Smooth muscle cell (in vitro differentiated cells): ENCODE data around the gene MXRA7. TPM values are rescaled to one million over a fixed set of nuclear protein-coding genes. Genes with fewer than 3 reads are reported as not detected.

ENCODE experiments used
- DNase-seq: peaks from one replicate; lab custom pipeline; 2025; ENCODE audit not compliant: unreplicated experiment; lab: John Stamatoyannopoulos, UW
- H2AFZ ChIP-seq: fragments of 200-600 bp; sonication (generic); 2 replicates; pipeline ENCODE4 v1.6.0; 2016; ENCODE audit warnings: antibody characterized with exemption, low read depth, mild to moderate bottlenecking
- H3F3A ChIP-seq: fragments of 200-600 bp; sonication (generic); 2 replicates; pipeline ENCODE4 v1.6.0; 2017; ENCODE audit warnings: antibody characterized with exemption, low read depth
- H3K27ac ChIP-seq: fragments of 200-600 bp; sonication (generic); 2 replicates; pipeline ENCODE4 v1.5.1; 2016; ENCODE audit warnings: low read depth, mild to moderate bottlenecking
- H3K27me3 ChIP-seq: fragments of 200-600 bp; sonication (generic); 2 replicates; pipeline ENCODE4 v1.6.1; 2016; ENCODE audit warnings: low read depth, mild to moderate bottlenecking
- H3K36me3 ChIP-seq: fragments of 200-600 bp; sonication (generic); 2 replicates; pipeline ENCODE4 v1.5.1; 2016; ENCODE audit warnings: low read depth
- H3K4me1 ChIP-seq: fragments of 200-600 bp; sonication (generic); 2 replicates; pipeline ENCODE4 v1.5.1; 2016; ENCODE audit warnings: low read depth
- H3K4me2 ChIP-seq: fragments of 200-600 bp; sonication (generic); 2 replicates; pipeline ENCODE4 v1.6.0; 2016; ENCODE audit warnings: mild to moderate bottlenecking
- H3K4me3 ChIP-seq: fragments of 200-600 bp; sonication (generic); 2 replicates; pipeline ENCODE4 v1.5.1; 2016; ENCODE audit warnings: mild to moderate bottlenecking
- H3K79me2 ChIP-seq: fragments of 200-600 bp; sonication (generic); 2 replicates; pipeline ENCODE4 v1.6.0; 2016; ENCODE audit warnings: low read depth, mild to moderate bottlenecking
- H3K9ac ChIP-seq: fragments of 200-600 bp; sonication (generic); 2 replicates; pipeline ENCODE4 v1.6.0; 2016; ENCODE audit warnings: low read depth
- H3K9me3 ChIP-seq: fragments of 200-600 bp; sonication (generic); replicated peaks from 2 replicates; pipeline ENCODE4 v1.5.1; 2016; ENCODE audit warnings: low read depth
- H4K20me1 ChIP-seq: fragments of 200-600 bp; sonication (generic); 2 replicates; pipeline ENCODE4 v1.6.0; 2016; ENCODE audit warnings: low read depth
- WGBS: methylation state at CpG from one replicate; pipeline ENCODE4 v1.1.7; 2016; ENCODE audit warnings: low lambda C conversion rate; 5-methylcytosine and 5-hydroxymethylcytosine counted together
- polyA plus RNA-seq: library from polyadenylated mRNA; unstranded; fragments of >200 nt; fragmentation: Nextera tagmentation; extraction: Ambion mirVana; gene quantifications from 2 replicates; pipeline ENCODE4 v1.2.1, GENCODE V29; 2016
- total RNA-seq: library from RNA; depleted of rRNA; stranded (reverse); fragments of >200 nt; gene quantifications from 2 replicates; pipeline ENCODE4 v1.2.3, GENCODE V29; 2014
- TF ChIP-seq, protein P1 (sequence below): fragments of 200-600 bp; sonication (generic); IDR thresholded peaks from 2 replicates; pipeline ENCODE4 v1.5.1; 2017; ENCODE audit warnings: borderline replicate concordance, mild to moderate bottlenecking, antibody characterized with exemption; ENCODE audit not compliant: insufficient read depth, poor library complexity, severe bottlenecking

The MXRA7 gene
- total and polyA plus RNA-seq, 2 experiments from 2014 or later, result 134 to 158 TPM

- no peak overlapping the region for H2AFZ ChIP-seq
- 97% methylated on average over 2 of the region's 2 CpGs for WGBS
- TF ChIP-seq, protein P1, sequence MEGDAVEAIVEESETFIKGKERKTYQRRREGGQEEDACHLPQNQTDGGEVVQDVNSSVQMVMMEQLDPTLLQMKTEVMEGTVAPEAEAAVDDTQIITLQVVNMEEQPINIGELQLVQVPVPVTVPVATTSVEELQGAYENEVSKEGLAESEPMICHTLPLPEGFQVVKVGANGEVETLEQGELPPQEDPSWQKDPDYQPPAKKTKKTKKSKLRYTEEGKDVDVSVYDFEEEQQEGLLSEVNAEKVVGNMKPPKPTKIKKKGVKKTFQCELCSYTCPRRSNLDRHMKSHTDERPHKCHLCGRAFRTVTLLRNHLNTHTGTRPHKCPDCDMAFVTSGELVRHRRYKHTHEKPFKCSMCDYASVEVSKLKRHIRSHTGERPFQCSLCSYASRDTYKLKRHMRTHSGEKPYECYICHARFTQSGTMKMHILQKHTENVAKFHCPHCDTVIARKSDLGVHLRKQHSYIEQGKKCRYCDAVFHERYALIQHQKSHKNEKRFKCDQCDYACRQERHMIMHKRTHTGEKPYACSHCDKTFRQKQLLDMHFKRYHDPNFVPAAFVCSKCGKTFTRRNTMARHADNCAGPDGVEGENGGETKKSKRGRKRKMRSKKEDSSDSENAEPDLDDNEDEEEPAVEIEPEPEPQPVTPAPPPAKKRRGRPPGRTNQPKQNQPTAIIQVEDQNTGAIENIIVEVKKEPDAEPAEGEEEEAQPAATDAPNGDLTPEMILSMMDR, result no peak
- no peak for DNase-seq
- H3K9ac ChIP-seq, result no peak overlapping the region
- no peaks in the 10 kb centered on the region for H3F3A ChIP-seq
- no peaks in the 10 kb centered on the region for H3K79me2 ChIP-seq
- H3K4me2 ChIP-seq, result no peak overlapping the region
- H3K36me3 ChIP-seq, result no peaks in the 10 kb centered on the region
- no peak overlapping the region for H3K27ac ChIP-seq
- no peak overlapping the region for H3K4me3 ChIP-seq
- no peaks in the 10 kb centered on the region for H3K9me3 ChIP-seq
- no peaks in the 10 kb centered on the region for H4K20me1 ChIP-seq
- no peaks in the 10 kb centered on the region for H3K27me3 ChIP-seq
- no peaks in the 10 kb centered on the region for H3K4me1 ChIP-seq
These were observed 44.5 kb upstream of the MXRA7 start for GRCh38 chr17:76755285-76755684.

GRCh38 chr17:76753061-76753961 lies 42.5 kb upstream of the MXRA7 start:
- no peak for DNase-seq
- no peaks in the 10 kb centered on the region for H3F3A ChIP-seq
- H3K4me1 ChIP-seq, result no peaks in the 10 kb centered on the region
- 92% methylated on average over 12 of the region's 12 CpGs for WGBS
- no peaks in the 10 kb centered on the region for H3K36me3 ChIP-seq
- H3K4me2 ChIP-seq, result no peak overlapping the region
- TF ChIP-seq, protein P1, result no peak
- H3K4me3 ChIP-seq, result no peak overlapping the region
- H4K20me1 ChIP-seq, result no peaks in the 10 kb centered on the region
- peaks cover 5% of the 10 kb centered on the region for H3K79me2 ChIP-seq
- H3K9me3 ChIP-seq, result no peaks in the 10 kb centered on the region
- no peak overlapping the region for H3K9ac ChIP-seq
- H3K27ac ChIP-seq, result no peak overlapping the region
- no peaks in the 10 kb centered on the region for H3K27me3 ChIP-seq
- no peak overlapping the region for H2AFZ ChIP-seq

- H3K4me1 ChIP-seq, result no peaks in the 10 kb centered on the region
- H3K4me3 ChIP-seq, result no peak overlapping the region
- H3K79me2 ChIP-seq, result peaks cover 5% of the 10 kb centered on the region
- H2AFZ ChIP-seq, result no peak overlapping the region
- TF ChIP-seq, protein P1, result no peak
- H3F3A ChIP-seq, result no peaks in the 10 kb centered on the region
- H3K36me3 ChIP-seq, result no peaks in the 10 kb centered on the region
- H4K20me1 ChIP-seq, result no peaks in the 10 kb centered on the region
- DNase-seq, result no peak
- H3K27me3 ChIP-seq, result no peaks in the 10 kb centered on the region
- no peak overlapping the region for H3K27ac ChIP-seq
- no peaks in the 10 kb centered on the region for H3K9me3 ChIP-seq
- H3K4me2 ChIP-seq, result no peak overlapping the region
- H3K9ac ChIP-seq, result no peak overlapping the region
- WGBS, result 93% methylated on average over 4 of the region's 4 CpGs
These were observed 41.2 kb upstream of the MXRA7 start for GRCh38 chr17:76752006-76752405.
